Hindlimb muscle (tissue), 1 donor: ENCODE data around the gene ILDR1. TPM values are rescaled to one million over a fixed set of nuclear protein-coding genes. Genes with fewer than 3 reads are reported as not detected.
"Not testable (repeated sequence)": the region's sequence is repeated elsewhere in the genome, so short reads cannot be mapped to it uniquely, and the experiment has no call there.

Experiments used
- DNase-seq: peaks from one replicate; pipeline ENCODE4 v3.0.0-alpha.2; 2013
- polyA plus RNA-seq: library from polyadenylated mRNA; unstranded; fragments of 120-200 nt; gene quantifications from one replicate; pipeline ENCODE4 v1.2.1, GENCODE V29; 2013; ENCODE audit not compliant: insufficient read length

The ILDR1 gene
- 0.49 TPM for polyA plus RNA-seq

GRCh38 chr3:122021811-122022401 lies at the start of gene ILDR1:
Gene ILDR1, minus strand, starts transcription at chr3:122022247. Its CDS starts 170 bp downstream, at chr3:122022077.
- DNase-seq, result no peak

DNA sequence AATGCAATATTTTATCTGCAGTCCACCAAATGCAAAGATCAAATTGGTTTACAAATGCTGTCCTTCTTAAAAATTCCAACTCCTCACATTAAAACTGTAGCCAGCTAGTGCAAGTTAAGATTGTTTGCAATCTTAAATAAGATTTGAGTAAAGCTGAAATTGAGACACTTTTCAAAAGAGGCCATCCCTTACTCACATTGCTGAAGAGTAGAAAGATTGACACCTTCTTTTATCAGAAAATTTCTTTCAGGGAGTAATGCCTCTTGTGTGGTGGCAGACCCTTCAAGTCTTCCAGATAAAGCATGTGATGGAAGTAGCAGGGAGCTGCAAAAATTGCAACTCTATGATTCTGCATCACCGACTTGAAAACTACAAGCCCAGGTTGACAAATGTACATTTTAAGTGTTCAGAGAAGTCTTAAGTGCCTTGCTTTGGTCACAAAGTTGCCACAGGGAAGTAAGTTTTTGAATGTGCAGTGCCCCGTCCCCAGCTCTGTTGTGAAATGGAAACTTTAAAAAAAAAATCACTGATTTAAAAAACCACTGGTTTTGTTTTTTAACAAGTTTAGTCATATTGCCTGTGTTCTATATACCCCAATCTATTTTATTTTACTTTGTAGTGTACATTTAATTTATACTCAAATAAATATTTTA lies 45.7 kb upstream of the ILDR1 start:
- DNase-seq, result no peak

GRCh38 chr3:122067214-122067550 lies 45.1 kb upstream of the ILDR1 start:
- no peak for DNase-seq

- no peak for DNase-seq
Measured at GRCh38 chr3:122066331-122067213, 44.5 kb upstream of the ILDR1 start.

GRCh38 chr3:122064326-122064725 lies 42.3 kb upstream of the ILDR1 start:
- no peak for DNase-seq

DNA sequence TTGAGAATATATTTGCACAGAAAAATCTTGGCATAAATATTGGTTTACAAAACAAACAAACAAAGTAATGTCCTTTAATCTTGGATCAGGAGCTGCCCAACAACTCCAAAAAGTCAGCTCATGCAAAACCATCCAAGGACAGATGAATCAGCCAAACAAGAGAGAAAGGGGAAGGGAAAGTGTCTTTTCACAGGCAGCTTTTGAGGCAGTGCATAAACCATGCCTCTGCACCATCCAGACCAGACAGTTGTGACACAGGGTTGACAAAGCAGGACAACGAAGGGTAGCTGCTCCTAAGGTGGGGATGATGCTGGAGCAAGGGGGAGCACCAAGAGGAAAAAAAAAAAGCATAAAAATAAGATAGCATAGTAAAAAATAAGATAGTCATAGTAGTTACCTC lies 41.9 kb upstream of the ILDR1 start:
- no peak for DNase-seq

DNA sequence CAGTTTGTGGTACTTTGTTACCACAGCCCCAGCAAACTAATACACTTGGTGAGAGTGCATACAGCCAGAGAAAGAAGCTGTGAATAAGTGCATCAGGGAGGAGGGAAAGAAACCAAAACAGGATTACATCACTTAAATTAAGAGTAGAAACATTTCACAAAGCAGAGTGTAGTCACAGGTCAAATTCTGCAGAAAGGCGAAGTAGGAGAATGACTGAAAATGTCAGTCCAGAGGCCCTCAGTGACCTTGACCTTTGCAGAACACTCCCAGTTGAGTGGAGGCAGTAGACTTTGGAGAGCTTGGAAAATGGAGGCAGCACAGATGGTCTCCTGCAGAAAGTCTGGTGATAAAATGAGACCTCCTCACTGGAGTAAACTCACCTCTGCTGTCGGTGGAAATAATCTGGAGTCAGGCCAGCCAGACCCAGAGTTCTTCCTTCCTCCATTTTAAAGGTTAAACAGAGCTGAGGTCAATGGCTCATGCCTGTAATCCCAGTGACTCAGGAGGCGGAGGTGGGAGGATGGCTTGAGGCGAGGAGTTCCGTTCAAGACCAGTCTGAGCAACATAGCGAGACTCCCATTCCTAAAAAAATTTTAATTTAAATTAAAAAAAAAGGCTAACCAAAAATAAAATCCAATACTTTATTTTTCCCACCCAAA lies 38.1 kb upstream of the ILDR1 start:
- DNase-seq, result no peak

DNA sequence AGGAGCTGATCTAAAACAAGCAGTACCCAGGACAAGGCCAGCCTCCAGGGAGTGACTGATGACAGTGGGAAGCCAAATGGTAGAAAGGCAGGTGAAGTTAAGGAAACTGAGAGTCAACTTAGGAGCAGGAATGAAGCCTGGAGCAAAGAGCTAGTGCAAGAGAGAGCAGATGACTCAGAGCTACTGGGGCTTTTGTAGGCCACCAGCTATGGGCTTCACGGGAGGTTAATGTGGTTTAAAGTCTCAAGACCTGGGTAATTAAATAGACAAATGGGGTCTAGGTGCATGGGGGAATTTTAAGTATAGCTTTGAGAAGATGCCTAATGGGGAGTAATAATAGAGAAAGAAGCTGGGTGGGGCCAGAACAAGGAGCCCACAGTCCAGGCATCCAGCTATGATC lies 36.2 kb upstream of the ILDR1 start:
- DNase-seq, result no peak

GRCh38 chr3:122057671-122058070 lies 35.6 kb upstream of the ILDR1 start:
- no peak for DNase-seq

GRCh38 chr3:122055215-122055614 lies 33.2 kb upstream of the ILDR1 start, which contains the start of gene CD86:
Gene CD86, plus strand, starts transcription at chr3:122055362. Its CDS starts 128 bp downstream, at chr3:122055490.
- DNase-seq, result no peak

- DNase-seq, result no peak
Measured at GRCh38 chr3:122052968-122053367, 30.9 kb upstream of the ILDR1 start.

GRCh38 chr3:122047773-122048172 lies 25.7 kb upstream of the ILDR1 start:
- DNase-seq, result not testable (repeated sequence)

- not testable (repeated sequence) for DNase-seq
Measured at GRCh38 chr3:122047296-122047695, 25.2 kb upstream of the ILDR1 start.

GRCh38 chr3:122033023-122033422 lies 11.0 kb upstream of the ILDR1 start:
- DNase-seq, result no peak

DNA sequence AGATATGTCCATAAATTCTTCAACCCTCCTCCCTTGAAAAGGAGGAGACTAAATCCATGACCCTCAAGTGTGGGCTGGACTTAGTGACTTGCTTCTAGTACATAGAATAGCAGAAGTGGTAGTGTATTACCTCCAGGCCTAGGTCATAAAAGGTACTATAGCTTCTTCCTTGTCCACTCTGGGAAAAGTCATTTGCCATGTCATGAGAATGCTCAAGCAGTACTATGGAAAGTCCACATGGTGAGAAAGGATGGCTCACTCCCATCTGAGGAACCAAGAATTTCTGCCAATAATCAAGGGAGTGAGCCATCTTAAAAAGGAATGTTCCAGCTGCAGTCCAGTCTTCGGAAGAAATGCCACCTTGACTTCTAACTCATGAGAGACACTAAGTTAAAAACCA lies 10.5 kb upstream of the ILDR1 start:
- DNase-seq, result no peak

GRCh38 chr3:122031123-122031468 lies 9.0 kb upstream of the ILDR1 start:
- no peak for DNase-seq

DNA sequence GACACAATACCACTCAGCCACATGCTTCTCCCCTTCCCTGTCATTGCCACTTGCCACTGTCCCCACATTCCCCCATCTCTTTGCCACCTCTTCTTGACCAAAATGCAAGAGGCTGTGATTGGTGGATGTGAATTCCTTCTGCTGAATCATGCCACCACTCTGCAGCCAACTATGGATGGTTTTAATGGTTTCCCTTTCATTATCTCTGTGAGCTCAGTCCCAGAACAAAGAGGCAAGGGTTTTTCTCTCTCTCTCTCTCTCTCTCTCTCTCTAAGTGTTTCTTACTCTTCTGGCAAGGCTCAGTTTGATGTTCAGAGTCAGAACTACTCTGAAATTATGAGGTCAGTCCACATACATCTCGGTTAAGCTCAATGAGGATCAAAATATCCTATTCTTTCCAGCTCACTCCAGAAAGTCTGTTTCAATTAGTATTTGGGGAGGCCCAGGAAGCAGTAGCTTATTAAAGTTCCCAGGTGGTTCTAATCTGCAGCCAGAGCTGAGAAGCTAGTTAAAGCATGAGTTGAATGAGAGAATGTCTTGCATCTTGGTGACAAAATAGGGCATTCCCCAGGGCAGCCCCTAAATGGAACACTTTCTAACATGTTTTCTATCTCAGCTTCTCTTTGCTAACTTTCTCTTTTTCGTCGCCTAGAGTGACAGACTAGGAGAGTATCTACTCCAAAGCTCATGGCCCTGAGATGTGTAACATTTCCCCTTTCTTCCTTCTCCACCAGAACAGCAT lies 8.5 kb upstream of the ILDR1 start:
- DNase-seq, result no peak

DNA sequence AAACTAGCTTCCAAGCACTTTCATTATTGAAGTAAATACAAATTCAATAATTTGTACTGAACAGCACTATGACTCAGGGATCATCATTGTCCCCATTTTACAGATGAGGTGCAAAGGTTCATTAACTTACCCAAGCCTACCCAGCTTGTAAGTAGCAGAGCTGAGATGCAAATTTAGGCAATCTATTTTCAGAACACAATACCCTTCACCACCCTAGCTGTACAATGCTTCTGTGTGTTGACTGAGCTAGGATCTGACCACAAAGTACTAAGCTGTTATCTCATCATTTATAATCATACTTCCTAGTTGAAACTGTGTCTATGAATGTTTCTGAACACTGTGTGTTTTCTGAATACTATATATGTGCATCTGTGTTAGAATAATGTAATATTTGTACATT lies 3.2 kb upstream of the ILDR1 start:
- no peak for DNase-seq

- DNase-seq, result no peak
Measured at GRCh38 chr3:122024800-122025199, 2.8 kb upstream of the ILDR1 start.

GRCh38 chr3:122023335-122023910 lies 1.4 kb upstream of the ILDR1 start:
- DNase-seq, result no peak

- no peak for DNase-seq
Measured at GRCh38 chr3:122021037-122021436, 1.0 kb downstream of the ILDR1 start.

DNA sequence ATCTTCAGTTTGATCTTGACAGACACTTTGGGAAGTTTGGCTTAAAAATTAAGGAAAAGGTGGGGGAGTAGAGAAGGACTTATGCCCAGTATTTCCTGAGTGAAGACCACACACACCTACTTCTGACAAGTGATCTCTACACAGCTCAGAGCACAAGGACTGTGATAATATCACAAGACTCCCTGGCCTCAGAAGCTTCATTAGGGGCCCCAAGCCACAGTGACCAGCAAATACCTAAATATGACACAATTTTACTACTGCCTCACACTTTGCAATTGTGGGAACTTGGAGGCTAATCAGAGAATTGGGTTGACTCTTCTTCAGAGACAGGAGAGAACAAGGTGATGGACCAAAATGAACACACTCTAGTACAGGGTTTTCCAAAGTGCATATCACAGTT lies 2.6 kb downstream of the ILDR1 start:
- no peak for DNase-seq
